Measurements from ENCODE around the gene GCNT1.

GRCh38 chr9:76454311-76454710 lies 4.7 kb upstream of the GCNT1 start:
- TF ChIP-seq CTCF (IDR thresholded peaks at IDR 0.05; ENCODE audit: poor library complexity) (no peak), EZH2 (IDR thresholded peaks at IDR 0.05; ENCODE audit: borderline replicate concordance) (no peak)
